AG04449 (cell line): Measurements from ENCODE around the gene MAN1A1.

Experiments used
- CTCF ChIA-PET: fragments of 350-600 bp; formaldehyde crosslinking; extraction: SDS; loops from one replicate; lab custom pipeline; 2021; ENCODE audit warnings: antibody characterized with exemption; lab: Yijun Ruan, JAX
- POLR2A ChIA-PET: fragments of 400-600, 350-600 bp; formaldehyde crosslinking; extraction: SDS; loops from one replicate; lab custom pipeline; 2020; ENCODE audit warnings: antibody characterized with exemption, inconsistent platforms; lab: Yijun Ruan, JAX
- DNase-seq: peaks from one replicate; pipeline ENCODE4 v3.0.0-alpha.2; 2010; ENCODE audit warnings: low read depth, low spot score
- H3K4me3 ChIP-seq: 2 replicates; pipeline ENCODE4 v1.5.1; 2011; ENCODE audit warnings: low read depth, mild to moderate bottlenecking, control low read depth, low read length
- CTCF ChIP-seq: IDR thresholded peaks from one replicate; pipeline ENCODE4 v1.5.1; 2011; ENCODE audit warnings: mild to moderate bottlenecking, moderate library complexity, low read length, control low read depth, inconsistent platforms; ENCODE audit not compliant: insufficient read depth; ENCODE audit errors: missing control alignments

Gene MAN1A1

GRCh38 chr6:119162134-119162775 lies 187.3 kb downstream of the MAN1A1 start:
- TF ChIP-seq CTCF = no peak
- no peak for DNase-seq
- POLR2A ChIA-PET = no interaction called here
- CTCF ChIA-PET = interaction anchor here (1.0 kb wide), 1 partner anchor 14 kb away, joined by 3 read pairs; no protein-coding TSS in a partner anchor
- no peak overlapping the region for H3K4me3 ChIP-seq

- no peak overlapping the region for H3K4me3 ChIP-seq
- no peak for TF ChIP-seq CTCF
- ChIA-PET CTCF (interaction anchor here (1.0 to 1.5 kb wide), 2 partner anchors 13 to 17 kb away, joined by 3 to 5 read pairs; no protein-coding TSS in a partner anchor), POLR2A (no interaction called here)
- DNase-seq = no peak
Measured at GRCh38 chr6:119161438-119161837, 188.1 kb downstream of the MAN1A1 start.

- POLR2A ChIA-PET = no interaction called here
- no peak for DNase-seq
- TF ChIP-seq CTCF = no peak
- CTCF ChIA-PET = interaction anchor here (0.6 to 1.5 kb wide), 2 partner anchors 8 to 17 kb away, joined by 3 to 5 read pairs; no protein-coding TSS in a partner anchor
- H3K4me3 ChIP-seq = no peak overlapping the region
Measured at GRCh38 chr6:119160911-119161310, 188.7 kb downstream of the MAN1A1 start.

GRCh38 chr6:119158057-119158848 lies 191.3 kb downstream of the MAN1A1 start:
- CTCF ChIA-PET = interaction anchor here (1.1 to 2.1 kb wide), 2 partner anchors 9 to 528 kb away, joined by 3 to 12 read pairs; no protein-coding TSS in a partner anchor
- no peak overlapping the region for H3K4me3 ChIP-seq
- TF ChIP-seq CTCF = no peak
- POLR2A ChIA-PET = no interaction called here
- no peak for DNase-seq

- TF ChIP-seq CTCF = no peak
- no peak for DNase-seq
- POLR2A ChIA-PET = no interaction called here
- CTCF ChIA-PET = interaction anchor here (2.1 kb wide), 1 partner anchor 9 kb away, joined by 12 read pairs; no protein-coding TSS in a partner anchor
- H3K4me3 ChIP-seq = no peak overlapping the region
Measured at GRCh38 chr6:119157506-119157815, 192.1 kb downstream of the MAN1A1 start.
